ENCODE data around the gene GNB1L.

GNB1L gene

DNA sequence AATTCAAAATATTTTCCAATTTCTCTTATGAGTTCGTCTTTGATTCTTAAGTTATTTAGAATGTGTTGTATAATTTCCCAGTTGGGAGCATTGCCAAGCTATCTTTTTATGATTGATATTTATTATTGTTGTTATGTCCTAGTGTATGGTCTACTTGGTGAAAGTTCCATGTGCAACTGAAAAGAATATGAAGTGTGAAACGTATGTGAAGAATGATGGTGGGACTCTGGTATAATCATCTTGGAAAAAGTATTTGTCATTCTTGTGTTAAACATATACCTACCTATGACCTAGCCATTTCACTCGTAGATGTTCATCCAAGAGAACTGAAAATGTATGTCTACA, 12.0 kb upstream of the GNB1L start:
- in situ Hi-C loops (cut with MboI; ENCODE audit: low sequenced_read_pairs) = no loop called here

DNA sequence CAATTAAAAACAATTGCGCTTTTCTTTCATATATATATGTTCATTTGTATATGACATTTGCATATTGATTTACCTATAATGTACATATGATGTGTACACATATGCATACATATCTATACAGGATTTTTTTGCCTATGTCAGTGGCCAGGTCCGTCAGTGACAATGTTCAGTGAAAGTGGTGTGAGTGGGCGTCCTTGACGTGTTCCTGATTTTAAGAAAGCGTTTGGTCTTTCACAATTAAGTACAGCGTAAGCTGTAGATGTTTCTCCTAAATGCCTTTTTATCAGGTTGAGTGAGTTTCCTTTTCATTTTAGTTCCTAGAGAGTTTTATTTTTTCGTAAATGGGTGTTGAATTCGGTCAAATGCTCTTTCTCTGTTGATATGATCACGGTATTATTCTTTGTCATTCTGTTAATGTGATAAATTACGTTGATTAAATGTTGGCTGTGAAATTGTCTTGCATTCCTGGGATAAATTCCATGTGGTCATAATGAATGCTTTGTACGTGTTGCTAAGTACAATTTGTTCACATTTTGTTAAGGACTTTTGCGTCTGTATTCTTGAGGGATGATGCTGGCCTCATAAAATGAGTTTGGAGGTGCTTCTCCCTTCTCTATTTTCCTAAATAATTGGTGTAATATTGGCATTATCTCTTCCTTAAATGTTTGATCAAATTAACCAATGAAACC, 10.6 kb upstream of the GNB1L start:
- in situ Hi-C loops (cut with MboI; ENCODE audit: low sequenced_read_pairs) = no loop called here

DNA sequence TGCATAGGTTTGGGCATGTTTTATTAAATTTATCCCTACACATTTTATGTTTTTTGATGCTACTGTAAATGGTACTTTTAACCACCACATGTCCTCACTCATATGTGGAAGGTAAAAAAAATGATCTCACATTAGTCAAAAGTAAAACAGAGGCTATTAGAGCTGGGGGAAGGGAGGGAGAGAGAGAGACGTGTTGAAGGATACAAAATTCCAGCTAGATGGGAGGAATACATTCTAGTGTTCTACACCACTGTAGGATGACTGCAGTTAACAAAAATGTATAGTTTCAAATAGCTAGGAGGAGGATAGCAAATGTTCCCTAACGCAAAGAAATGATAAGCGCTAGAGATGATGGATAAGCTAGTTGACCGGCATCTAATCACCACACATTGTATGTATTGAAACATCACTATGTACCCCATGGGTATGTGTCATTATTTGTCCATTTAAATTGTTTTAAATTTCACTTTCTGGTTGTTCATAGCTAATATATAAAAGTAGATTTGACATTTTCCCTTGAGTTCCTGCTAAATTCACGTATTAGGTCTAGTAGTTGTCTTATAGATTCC, 9.9 kb upstream of the GNB1L start:
- in situ Hi-C loops (cut with MboI; ENCODE audit: low sequenced_read_pairs) = no loop called here

DNA sequence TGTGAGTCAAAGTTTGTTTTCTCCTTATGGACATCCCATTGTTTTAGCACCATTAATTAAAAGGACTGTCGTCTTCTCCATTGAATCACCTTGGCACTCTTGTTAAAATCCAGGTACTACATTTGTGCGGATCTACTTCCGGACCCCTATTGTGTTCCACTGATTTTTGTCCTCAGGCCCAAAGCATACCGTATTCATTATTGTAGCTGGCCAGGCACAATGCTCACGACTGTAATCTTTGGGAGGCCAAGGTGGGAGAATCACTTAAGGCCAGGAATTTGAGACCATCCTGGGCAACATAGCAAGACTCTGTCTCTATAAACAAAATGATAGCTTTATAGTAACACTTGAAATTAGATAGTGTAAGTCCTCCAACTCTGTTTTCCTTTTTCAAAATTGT, 8.9 kb upstream of the GNB1L start:
- in situ Hi-C loops (cut with MboI; ENCODE audit: low sequenced_read_pairs) = no loop called here

DNA sequence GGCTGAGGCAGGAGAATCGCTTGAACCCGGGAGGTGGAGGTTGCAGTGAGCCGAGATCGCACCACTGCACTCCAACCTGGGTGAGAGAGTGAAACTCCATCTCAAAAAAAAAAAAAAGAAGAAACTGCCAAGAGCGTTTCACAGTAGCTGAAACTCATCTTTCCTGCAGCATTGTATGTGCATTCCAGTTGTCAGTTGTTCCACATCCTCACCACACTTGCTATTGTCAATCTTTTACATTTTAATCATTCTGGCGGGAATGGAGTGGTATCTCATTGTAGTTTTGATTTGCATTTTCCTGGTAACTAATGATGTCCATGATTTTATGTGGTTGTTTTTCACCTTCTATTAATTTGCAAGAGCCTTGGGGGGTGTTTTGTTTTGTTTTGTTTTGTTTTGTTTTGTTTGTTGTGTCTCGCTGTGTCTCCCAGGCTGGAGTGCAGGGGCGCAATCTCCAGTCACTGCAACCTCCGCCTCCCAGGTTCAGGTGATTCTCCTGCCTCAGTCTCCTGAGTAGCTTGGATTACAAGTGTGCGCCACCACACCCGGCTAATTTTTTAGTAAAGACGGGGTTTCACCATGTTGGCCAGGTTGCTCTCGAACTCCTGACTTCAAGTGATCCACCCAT, 8.1 kb upstream of the GNB1L start:
- in situ Hi-C loops (cut with MboI; ENCODE audit: low sequenced_read_pairs) = no loop called here

DNA sequence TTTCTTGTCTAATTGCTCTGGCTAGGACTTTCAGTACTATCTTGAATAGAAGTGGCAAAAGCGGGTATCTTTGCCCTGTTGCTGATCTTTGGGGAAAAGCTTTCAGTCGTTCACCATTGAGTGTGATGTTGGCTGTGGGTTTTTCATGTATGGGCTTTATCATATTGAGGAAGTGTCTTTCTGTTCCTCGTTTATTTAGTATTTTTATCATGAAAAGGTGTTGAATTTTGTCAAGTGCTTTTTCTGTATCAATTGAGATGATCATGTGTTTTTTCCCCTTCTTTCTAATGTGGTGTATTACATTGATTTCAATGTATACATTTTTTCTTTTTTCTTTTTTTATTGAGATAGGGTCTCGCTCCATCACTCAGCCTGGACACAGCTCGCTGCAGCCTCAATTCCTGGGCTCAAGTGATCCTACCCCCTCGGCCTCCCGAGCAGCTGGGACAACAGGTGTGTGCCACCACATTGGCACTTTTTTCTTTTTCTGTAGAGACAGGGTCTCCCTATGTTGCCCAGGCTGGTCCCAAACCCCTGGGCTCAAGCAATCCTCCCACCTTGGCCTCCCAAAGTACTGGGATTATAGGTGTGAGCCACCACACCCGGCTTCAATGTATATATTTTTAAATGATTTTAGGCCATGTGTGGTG, 5.3 kb upstream of the GNB1L start:
- in situ Hi-C loops (cut with MboI; ENCODE audit: low sequenced_read_pairs) = no loop called here

DNA sequence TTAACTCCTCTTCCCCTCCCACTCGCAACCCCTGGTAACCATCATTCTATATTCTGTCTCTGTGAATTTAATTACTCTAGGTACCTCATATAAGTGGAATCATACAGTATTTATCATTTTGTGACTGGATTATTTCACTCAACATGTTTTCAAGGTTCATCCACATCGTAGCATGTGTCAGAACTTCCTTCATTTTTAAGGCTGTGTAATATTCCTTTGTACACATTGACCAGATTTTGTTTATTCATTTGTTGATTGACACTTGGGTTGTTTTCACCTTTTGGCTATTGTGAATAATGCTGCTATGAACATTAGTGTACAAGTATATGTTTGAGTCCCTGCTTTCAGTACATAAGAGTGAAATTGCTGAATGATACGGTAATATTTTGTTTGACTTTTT, 2.7 kb upstream of the GNB1L start:
- in situ Hi-C loops (cut with MboI; ENCODE audit: low sequenced_read_pairs) = no loop called here

DNA sequence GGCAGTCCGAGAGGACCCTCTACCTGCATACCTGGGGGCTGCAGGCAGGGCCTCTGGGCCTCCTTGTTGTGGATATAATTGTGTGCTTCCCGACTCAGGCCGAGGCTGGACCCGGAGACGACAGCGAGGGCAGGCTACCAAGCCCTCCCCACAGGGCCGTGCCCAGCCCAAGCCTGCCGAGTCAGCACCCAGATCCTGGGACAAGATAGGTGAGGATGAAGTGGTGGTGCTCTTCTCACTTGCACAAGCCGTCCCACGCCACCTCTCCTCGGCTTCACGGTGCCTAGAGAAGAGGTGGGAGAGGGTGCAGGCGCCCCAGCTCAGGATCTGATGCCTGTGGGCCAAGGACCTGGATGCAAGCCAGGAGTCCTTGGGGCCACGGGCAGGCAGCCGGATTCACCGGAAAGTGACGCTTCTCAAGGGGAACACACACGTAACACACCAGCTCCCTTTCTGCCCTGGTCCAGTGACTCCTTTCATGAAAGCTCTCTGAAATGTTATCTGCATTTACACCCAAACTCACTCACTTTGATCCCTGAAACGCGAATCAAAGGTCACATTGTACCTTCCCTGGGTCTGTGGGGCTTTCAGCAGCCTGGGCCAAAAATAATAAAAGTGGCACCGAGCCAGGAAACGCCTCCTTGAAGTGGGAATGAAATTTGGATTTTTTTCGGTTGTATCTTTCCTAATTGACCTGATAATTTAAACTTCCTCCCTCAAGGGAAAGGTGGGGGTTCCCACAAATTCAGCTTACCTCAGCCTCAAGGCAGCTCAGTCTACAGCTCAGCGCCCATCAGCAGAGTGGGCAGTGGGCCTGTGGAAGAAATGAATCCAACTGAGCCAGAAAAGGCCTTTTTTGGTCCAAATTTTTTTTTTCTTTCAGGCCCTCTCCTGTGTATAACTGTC, 1.1 kb upstream of the GNB1L start:
- in situ Hi-C loops (cut with MboI; ENCODE audit: low sequenced_read_pairs) = no loop called here

DNA sequence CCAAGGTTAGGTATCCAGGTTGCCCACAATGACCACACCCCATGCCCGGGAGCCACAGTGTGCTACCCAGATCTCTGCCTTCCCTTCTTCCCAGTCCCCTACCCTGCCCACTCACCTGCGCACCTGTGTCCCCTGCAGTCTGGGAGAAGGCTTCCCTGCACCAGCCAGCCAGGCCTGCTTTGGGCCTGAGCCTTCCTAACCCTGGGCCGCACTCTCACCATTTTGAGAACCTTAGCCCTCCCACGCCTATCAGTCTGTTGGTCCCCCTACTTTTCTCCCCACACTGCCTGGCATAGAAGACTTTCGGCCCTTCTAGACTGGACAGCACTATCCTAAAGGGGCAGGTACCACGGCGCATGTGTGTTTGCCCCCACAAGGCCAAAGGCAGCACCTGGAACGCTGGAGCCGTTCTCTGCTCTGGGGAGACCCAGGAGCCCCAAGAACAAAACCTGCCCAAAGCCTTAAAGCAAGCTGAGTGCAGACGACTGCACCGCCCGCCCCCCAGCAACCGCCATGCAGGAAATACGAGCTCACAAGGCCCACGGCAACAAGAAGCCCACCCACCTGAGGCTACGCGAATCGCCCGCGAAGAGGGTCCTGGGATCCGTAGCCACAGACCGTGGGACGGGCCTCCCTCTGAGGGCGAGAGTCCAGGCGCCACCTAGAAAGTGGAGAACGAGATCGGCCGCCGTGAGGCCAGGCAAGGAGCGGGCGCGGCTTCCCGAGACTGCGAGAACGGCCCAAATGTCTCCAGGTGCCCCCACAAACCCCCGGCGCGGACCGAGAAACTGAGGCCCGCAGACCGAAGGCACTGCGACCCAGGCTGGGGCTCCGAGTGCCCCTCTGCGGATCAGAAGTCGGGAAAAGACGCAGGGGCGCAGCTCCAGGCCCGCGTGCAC, 546 bp downstream of the GNB1L start:
- in situ Hi-C loops (cut with MboI; ENCODE audit: low sequenced_read_pairs) = no loop called here

DNA sequence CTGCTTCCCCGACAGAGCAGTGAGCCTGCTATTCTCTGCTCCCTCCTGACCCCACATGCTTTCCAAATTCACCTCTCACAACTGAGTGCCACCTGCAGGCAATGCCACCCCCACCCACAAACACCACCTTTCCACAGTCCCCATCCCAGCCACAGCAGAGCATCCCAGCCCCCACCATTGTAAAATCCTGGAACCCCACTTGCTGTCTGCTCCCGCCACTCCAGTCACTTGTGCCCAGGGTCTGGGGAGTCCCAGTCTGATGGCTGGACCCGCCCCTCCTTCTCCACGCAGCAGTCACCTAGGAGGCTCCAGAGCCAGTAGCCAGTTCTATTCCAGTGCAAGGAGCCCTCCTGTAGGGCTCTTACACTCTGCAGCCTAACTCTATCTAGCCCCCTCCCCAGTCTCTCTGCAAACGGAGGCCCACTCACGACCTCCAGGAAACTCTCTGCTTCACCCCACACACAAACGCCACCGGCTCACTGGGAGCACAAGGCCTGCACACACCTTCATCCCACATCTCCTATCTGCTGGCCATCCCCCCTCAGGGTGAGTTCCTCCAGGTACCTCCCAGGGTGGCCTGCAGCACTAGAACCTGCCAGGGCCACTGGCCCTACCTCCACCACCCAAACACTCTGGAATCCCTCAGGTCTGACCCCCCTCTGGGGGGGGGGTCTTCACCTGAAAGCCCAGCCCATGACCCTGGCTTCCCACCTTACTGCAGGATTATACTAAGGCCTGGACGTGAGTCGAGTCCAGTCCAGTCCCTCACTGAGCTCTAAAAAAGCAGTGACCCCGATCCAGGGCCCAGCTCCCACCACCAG, 1.4 kb downstream of the GNB1L start:
- in situ Hi-C loops (cut with MboI; ENCODE audit: low sequenced_read_pairs) = no loop called here

DNA sequence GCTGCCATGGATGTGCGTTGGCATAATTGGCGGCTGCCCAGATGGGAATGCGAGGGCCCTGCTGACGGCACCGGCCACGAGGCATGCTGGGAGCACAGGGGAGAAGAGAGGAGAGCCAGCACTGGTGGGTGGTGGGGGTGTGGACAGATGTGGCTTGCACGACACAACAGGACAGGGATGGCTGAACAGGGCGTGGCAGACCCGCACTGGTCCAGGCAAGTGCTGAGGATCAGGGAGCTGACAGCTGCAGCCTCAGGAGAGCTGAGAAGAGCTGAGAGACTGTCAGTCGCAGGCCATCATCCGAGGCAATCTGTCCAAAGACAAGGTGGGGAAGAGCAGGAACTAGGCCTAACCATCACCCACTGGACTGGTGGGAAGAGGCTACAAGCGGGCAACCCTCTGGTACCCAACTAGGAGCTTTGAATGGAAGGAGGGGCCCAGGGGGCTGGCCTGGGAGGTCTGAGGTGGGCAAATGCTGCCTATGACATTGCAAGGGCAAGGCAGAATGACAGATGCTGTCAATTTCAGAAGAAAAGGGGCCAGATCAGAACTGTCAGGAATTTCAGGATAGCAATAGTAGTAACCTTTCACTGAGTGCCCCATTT, 2.4 kb downstream of the GNB1L start:
- in situ Hi-C loops (cut with MboI; ENCODE audit: low sequenced_read_pairs) = no loop called here

DNA sequence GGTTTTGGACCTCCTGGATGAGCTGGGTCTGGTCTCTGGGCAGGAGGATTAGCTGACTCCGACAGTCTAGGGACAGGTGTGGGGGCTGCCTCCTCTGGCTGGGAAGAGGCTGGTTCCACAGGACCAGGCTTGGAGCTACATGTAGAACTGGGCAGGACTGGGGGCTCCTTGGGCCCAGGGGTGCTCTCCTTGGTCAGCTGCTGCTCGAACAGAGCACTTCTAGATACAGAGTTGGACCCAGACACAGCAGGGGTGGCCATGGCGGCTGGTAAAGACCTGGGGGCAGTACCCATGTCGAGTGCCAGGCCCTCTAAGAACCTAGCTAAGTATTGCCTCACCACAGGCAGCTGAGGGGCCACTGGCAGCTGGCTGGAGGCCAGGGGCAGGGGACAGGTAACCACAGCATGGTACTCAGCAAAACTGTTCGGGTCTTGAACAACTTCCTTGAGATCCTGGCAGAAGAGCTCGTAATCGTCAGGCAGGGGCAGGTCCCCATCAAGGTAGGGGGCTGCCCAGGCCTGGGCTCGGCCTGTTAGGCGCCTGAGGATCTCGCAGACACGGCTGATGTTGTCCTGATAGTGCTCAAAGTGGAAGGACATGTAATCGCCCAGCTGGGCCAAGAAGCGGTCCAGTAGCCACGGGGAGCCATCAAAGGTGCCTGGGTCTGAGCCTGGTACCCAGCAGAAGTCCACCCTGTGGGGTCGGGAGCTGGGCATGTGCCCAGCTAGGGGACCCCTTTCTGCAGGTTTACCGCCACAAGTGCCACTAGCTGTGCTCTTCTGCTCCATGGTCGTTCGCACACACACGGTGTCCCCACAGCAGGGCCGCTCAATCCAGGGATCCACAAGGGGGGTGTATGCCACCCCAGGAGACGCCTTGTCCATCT, 3.1 kb downstream of the GNB1L start:
- in situ Hi-C loops (cut with MboI; ENCODE audit: low sequenced_read_pairs) = no loop called here

DNA sequence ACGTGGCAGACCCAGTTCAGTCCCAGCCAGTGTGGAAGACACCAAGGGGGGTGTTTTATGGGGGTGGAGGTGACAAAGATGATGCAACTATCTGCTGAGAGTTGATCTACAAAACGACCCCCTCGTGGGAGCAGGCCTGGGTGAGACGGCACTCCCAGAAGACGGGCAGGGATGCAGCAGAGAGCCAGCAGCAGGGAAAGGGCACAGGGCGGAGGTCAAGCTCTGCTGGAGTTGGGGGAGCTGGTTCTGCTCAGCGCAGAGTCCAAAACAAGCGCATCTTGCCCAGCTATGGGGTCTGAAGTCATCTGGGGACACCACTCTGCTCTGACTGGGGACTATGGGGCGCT, 3.9 kb downstream of the GNB1L start:
- in situ Hi-C loops (cut with MboI; ENCODE audit: low sequenced_read_pairs) = no loop called here

DNA sequence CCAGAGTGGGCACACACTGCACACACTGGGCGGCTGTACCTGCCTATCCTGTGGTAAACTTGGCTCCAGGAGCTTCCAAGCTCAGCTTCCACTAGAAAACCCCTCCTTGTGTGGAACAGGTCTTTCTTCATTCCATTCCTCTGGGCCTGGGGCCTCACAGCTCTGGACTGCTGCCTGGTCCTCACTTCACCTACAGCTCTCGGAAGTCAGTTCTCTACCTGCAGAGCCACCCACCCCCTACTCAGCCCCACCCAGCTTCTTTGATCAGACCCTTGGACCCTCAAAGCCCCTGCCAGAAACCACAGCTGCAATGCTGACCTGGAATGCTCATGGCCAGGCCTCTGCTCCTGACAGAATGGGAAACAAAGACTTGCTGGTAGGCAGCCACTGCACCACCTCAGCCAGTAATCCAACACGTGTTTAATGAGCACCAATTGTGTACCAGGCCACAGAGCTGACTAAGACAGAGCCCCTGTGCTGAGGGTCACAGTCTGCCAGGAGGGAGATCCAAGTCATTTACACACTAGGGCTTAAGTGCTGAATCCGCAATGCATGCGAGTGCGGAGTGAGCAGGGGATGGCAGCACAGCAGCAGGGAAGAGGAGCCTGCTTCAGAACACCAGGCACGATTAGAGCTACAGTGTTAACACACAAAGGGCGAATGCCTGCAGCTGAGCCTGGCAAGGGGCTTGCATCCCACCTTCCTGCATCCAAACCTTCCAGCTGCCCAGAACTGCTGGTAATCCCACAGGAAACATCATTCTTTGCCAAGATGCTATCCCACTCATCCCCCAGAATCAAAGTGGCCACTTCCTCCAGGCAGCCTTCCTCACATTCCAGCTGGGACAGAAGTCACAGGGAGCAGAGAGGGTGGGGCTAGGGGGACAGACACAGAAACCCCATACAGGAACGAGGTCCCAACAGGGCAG, 4.6 kb downstream of the GNB1L start:
- in situ Hi-C loops (cut with MboI; ENCODE audit: low sequenced_read_pairs) = no loop called here

DNA sequence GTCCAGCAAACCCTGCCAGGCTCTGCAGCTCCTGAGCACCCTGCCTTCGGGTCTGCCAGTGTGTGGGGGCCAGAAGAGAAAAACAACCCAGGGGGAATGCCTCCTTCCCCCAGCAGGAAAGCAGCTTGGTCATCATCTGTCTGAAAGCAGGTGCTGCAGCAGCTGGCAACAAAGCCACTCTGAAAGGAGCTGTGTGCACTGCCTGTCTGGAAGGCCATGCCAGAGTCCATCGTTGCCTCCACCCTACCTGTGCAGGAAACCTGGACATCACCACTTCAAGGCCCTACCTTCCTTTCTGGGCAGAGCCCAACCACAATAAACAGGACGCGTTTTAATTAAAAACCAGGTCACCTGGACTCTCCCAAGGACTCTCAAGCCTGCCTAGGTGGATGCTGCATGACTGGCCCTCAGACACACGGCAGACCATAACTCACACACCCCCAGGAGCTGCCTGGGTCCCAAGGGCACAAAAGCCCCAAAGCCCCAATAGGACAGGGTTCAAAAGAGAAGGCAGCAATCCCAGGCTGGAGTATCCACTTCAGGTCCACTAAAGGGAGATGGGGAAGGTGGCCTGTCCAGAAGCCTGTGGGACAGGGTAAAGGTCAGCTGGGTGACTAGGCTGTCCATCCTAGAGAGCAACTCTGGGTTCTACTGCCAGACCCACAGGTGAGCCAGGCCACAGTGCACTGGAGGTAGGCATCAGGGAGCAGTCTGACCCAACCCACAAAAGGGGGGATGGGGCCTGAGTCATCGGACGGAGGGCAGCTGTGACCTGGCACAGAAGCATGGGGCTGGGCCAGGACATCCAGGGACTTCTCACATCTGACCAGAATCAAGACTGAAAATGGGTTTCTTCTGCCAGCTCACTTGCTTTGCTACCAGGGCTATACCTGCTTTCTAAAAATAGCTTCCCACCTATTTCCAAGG, 6.1 kb downstream of the GNB1L start:
- in situ Hi-C loops (cut with MboI; ENCODE audit: low sequenced_read_pairs) = no loop called here

DNA sequence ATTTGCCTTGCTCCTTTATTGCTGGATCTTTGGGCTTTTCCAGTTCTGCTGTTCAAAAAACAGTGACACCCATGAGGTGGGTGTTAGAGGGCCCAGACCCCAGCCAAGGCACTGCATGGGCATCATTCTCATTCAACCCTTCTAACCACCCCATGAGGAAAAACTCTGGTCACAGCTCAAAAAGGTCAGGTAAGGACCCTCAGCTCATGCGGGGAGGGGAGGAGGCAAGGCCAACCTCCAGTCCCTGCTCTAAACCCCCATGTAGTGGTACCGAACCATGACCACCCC, 7.4 kb downstream of the GNB1L start:
- in situ Hi-C loops (cut with MboI; ENCODE audit: low sequenced_read_pairs) = no loop called here

All from HL-60/S4 treated with phorbol 12-myristate 13-acetate at 8.2 ng/mL for 4 days and 3 days (cell line).